ENCODE results near the gene KCNC1.

The KCNC1 gene

GRCh38 chr11:17762309-17762974 is 27.9 kb downstream of the KCNC1 start:
- DNase-seq (ENCODE audit: low read depth, low spot score) = no peak
- TF ChIP-seq, protein P1, sequence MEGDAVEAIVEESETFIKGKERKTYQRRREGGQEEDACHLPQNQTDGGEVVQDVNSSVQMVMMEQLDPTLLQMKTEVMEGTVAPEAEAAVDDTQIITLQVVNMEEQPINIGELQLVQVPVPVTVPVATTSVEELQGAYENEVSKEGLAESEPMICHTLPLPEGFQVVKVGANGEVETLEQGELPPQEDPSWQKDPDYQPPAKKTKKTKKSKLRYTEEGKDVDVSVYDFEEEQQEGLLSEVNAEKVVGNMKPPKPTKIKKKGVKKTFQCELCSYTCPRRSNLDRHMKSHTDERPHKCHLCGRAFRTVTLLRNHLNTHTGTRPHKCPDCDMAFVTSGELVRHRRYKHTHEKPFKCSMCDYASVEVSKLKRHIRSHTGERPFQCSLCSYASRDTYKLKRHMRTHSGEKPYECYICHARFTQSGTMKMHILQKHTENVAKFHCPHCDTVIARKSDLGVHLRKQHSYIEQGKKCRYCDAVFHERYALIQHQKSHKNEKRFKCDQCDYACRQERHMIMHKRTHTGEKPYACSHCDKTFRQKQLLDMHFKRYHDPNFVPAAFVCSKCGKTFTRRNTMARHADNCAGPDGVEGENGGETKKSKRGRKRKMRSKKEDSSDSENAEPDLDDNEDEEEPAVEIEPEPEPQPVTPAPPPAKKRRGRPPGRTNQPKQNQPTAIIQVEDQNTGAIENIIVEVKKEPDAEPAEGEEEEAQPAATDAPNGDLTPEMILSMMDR (IDR thresholded peaks at IDR 0.05; ENCODE audit: low read depth, low read length) = no peak
- in situ Hi-C loops (cut with HindIII; ENCODE audit: low sequenced_read_pairs) = no loop called here
- no peak overlapping the region for H3K4me3 ChIP-seq (ENCODE audit: low read depth, low read length)

DNA sequence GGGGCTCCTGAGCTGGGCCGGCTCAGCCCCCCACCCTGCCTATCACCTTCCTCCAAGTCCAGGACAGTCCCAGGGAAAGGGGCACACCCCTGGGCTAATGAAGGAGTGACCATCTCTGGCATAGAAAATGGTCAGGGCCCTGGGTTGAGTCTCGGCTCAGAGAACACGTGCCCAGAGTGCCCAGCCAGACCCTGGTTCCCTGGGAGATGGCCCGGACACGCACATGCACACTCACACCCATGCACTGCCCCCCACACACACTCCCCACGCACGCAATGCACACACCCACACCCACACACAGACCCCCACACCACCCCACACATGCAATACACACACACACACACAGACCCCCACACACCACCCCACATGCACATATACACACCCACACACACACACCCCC is 28.7 kb downstream of the KCNC1 start:
- DNase-seq (ENCODE audit: low read depth, low spot score) = no peak
- in situ Hi-C loops (cut with HindIII; ENCODE audit: low sequenced_read_pairs) = no loop called here
- no peak overlapping the region for H3K4me3 ChIP-seq (ENCODE audit: low read depth, low read length)
- TF ChIP-seq, protein P1 (IDR thresholded peaks at IDR 0.05; ENCODE audit: low read depth, low read length) = no peak

DNA sequence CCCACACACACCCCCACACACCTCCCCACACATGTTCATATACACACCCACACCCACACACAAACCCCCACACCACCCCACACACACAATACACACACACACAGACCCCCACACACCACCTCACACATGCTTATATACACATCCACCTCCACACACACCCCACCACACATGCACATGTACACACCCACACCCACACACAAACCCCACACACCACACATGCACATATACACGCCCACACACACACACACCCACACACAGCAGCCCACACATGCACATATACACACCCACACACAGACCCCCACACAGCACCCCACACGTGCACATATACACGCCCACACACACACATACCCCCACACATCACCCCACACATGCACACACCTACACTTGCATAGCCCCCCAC is 29.1 kb downstream of the KCNC1 start:
- no peak overlapping the region for H3K4me3 ChIP-seq (ENCODE audit: low read depth, low read length)
- TF ChIP-seq, protein P1 (IDR thresholded peaks at IDR 0.05; ENCODE audit: low read depth, low read length) = no peak
- DNase-seq (ENCODE audit: low read depth, low spot score) = no peak
- in situ Hi-C loops (cut with HindIII; ENCODE audit: low sequenced_read_pairs) = no loop called here

GRCh38 chr11:17764446-17765218 is 30.1 kb downstream of the KCNC1 start:
- in situ Hi-C loops (cut with HindIII; ENCODE audit: low sequenced_read_pairs) = no loop called here
- no peak for DNase-seq (ENCODE audit: low read depth, low spot score)

DNA sequence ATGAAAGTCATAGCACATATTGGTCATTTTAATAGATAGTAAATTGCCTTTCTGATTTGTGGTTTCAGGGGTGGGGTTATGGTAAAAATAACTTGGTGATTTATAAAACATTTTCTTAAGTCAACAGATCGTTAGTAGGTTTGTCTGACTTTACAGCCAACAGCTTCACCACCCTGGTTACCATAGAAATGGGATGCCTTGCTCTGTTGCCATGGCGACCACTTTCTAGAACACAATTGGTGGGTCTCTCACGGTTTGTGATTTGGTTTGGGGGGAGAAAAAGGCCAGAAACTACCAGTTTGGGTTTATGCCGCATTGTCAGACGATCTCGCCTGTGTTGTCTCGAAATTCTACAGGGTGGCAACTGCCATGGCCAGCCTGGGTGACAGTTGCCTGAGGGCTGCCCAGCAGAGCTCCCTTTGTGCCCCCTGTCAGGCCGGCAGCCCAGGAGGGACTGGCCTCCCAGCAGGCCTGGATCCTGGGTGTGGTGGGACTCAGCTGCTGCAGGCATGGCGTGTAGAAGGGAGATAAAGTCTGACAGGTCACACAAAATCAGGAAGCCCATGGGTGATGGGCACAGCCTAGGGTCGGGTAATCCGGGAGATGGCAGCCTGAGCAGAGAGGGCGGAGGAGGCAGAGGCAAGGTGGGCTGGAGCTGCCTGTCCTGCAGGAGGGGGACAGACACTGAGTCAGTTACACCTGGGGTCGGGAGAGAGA is 30.9 kb downstream of the KCNC1 start:
- H3K4me3 ChIP-seq (ENCODE audit: low read depth, low read length) = no peak overlapping the region
- in situ Hi-C loops (cut with HindIII; ENCODE audit: low sequenced_read_pairs) = no loop called here
- TF ChIP-seq, protein P1 (IDR thresholded peaks at IDR 0.05; ENCODE audit: low read depth, low read length) = no peak
- no peak for DNase-seq (ENCODE audit: low read depth, low spot score)

More at GRCh38 chr11:17764446-17765218, 30.1 kb downstream of the KCNC1 start:
- TF ChIP-seq, protein P1 (IDR thresholded peaks at IDR 0.05; ENCODE audit: low read depth, low read length) = no peak
- no peak overlapping the region for H3K4me3 ChIP-seq (ENCODE audit: low read depth, low read length)

DNA sequence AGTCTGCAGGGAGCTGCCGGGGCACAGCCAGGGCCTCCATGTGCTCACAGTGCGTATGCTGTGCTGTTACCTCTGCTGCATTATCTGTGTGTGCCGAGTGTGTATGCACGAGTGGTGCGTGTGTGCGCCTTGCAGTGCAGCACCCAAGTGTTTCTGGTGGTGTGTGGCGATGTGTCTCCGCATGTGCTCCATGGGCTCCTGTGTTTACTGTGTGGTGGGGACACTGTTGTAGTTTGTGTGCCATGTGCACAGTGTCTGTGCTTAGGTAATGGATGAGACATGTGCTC is 31.4 kb downstream of the KCNC1 start:
- TF ChIP-seq, protein P1 (IDR thresholded peaks at IDR 0.05; ENCODE audit: low read depth, low read length) = no peak
- no peak overlapping the region for H3K4me3 ChIP-seq (ENCODE audit: low read depth, low read length)
- no peak for DNase-seq (ENCODE audit: low read depth, low spot score)
- in situ Hi-C loops (cut with HindIII; ENCODE audit: low sequenced_read_pairs) = no loop called here

All from astrocyte of the spinal cord (primary cell).